HepG2 (cell line): ENCODE results near the gene MRPL30. TPM values are rescaled to one million over a fixed set of nuclear protein-coding genes. Genes with fewer than 3 reads are reported as not detected.

Experiments used
- ATRX ChIP-seq: sonication (generic); formaldehyde crosslinking; IDR thresholded peaks from 2 replicates; pipeline ENCODE4 v1.4.0; 2020; ENCODE audit warnings: missing genetic modification reagents, borderline replicate concordance
- BCL6 ChIP-seq: IDR thresholded peaks from 2 replicates; pipeline ENCODE4 v1.6.1; 2016; ENCODE audit warnings: missing genetic modification reagents, missing compliant biosample characterization
- EHMT2 ChIP-seq: fragments of 200-600 bp; sonication (generic); IDR thresholded peaks from 2 replicates; pipeline ENCODE4 v1.7.0; 2017; ENCODE audit warnings: antibody characterized with exemption, low read depth, low read length, borderline replicate concordance
- GABPA ChIP-seq, 2 experiments: IDR thresholded peaks; 2 replicates each; pipeline ENCODE4 v1.6.1; 2011 to 2016; ENCODE audit warnings: low read depth in 2 of 2, low read length in 1 of 2, missing biosample characterization in 1 of 2, missing genetic modification characterization in 1 of 2
- GABPB1 ChIP-seq: IDR thresholded peaks from 2 replicates; pipeline ENCODE4 v1.6.1; 2016; ENCODE audit warnings: mild to moderate bottlenecking, missing genetic modification reagents, moderate library complexity, missing compliant biosample characterization
- JUN ChIP-seq: sonication (generic); formaldehyde crosslinking; IDR thresholded peaks from 2 replicates; pipeline ENCODE4 v1.4.0; 2020; ENCODE audit warnings: mild to moderate bottlenecking, missing genetic modification reagents
- MATR3 ChIP-seq: sonication (generic); formaldehyde crosslinking; IDR thresholded peaks from 2 replicates; pipeline ENCODE4 v1.4.0; 2020; ENCODE audit warnings: missing genetic modification reagents
- MIXL1 ChIP-seq: IDR thresholded peaks from 2 replicates; pipeline ENCODE4 v1.6.1; 2016
- MZF1 ChIP-seq: sonication (generic); formaldehyde crosslinking; IDR thresholded peaks from 2 replicates; pipeline ENCODE4 v1.8.1; 2023; ENCODE audit warnings: mild to moderate bottlenecking, missing genetic modification reagents, borderline replicate concordance
- NFE2 ChIP-seq: sonication (generic); formaldehyde crosslinking; IDR thresholded peaks from 2 replicates; pipeline ENCODE4 v1.4.0; 2020; ENCODE audit warnings: missing genetic modification reagents
- NFIC ChIP-seq: IDR thresholded peaks from 2 replicates; pipeline ENCODE4 v1.6.1; 2012; ENCODE audit warnings: mild to moderate bottlenecking, low read length, inconsistent platforms
- NR2F6 ChIP-seq, 2 experiments: IDR thresholded peaks; 2 replicates each; pipeline ENCODE4 v1.6.1; 2016; ENCODE audit warnings: antibody characterized with exemption in 1 of 2, mild to moderate bottlenecking in 1 of 2
- ONECUT2 ChIP-seq: sonication (generic); formaldehyde crosslinking; IDR thresholded peaks from 2 replicates; pipeline ENCODE4 v1.4.0; 2020; ENCODE audit warnings: missing genetic modification reagents
- RARA ChIP-seq: IDR thresholded peaks from 2 replicates; pipeline ENCODE4 v1.6.1; 2016; ENCODE audit warnings: missing genetic modification reagents, missing compliant biosample characterization
- REXO4 ChIP-seq: sonication (generic); formaldehyde crosslinking; IDR thresholded peaks from 2 replicates; pipeline ENCODE4 v1.8.0; 2022; ENCODE audit warnings: missing genetic modification reagents, mild to moderate bottlenecking, borderline replicate concordance
- TEAD3 ChIP-seq: optimal IDR thresholded peaks from 2 replicates; pipeline ENCODE3; 2016; ENCODE audit warnings: borderline replicate concordance
- ZFAT ChIP-seq: sonication (generic); formaldehyde crosslinking; conservative IDR thresholded peaks from 2 replicates; pipeline ENCODE4 v1.8.1; 2023; ENCODE audit warnings: missing genetic modification reagents, inconsistent platforms
- ZNF331 ChIP-seq: sonication (generic); formaldehyde crosslinking; IDR thresholded peaks from 2 replicates; pipeline ENCODE4 v1.4.0; 2020; ENCODE audit warnings: missing genetic modification reagents
- ZNF589 ChIP-seq: sonication (generic); formaldehyde crosslinking; conservative IDR thresholded peaks from 2 replicates; pipeline ENCODE4 v1.8.0; 2022; ENCODE audit warnings: mild to moderate bottlenecking, moderate library complexity, missing genetic modification reagents
- ZNF607 ChIP-seq: sonication (generic); formaldehyde crosslinking; IDR thresholded peaks from 2 replicates; pipeline ENCODE4 v1.5.1; 2020; ENCODE audit warnings: missing genetic modification reagents, mild to moderate bottlenecking, borderline replicate concordance
- ZNF674 ChIP-seq: sonication (generic); formaldehyde crosslinking; IDR thresholded peaks from 2 replicates; pipeline ENCODE4 v1.5.0; 2020; ENCODE audit warnings: low read depth, mild to moderate bottlenecking, missing genetic modification reagents
- ZNF713 ChIP-seq: sonication (generic); formaldehyde crosslinking; IDR thresholded peaks from 2 replicates; pipeline ENCODE4 v1.4.0; 2020; ENCODE audit warnings: mild to moderate bottlenecking, missing genetic modification reagents
- polyA plus RNA-seq, 8 experiments: library from polyadenylated mRNA; depleted of rRNA in 3 of 8; stranded (reverse) in 7 of 8; unstranded in 1 of 8; fragments of >200 nt; fragmentation: Illumina TruSeq in 4 of 8; extraction: Trizol in 4 of 8; gene quantifications; 2 replicates each; pipeline versions ENCODE4 v1.2.1 to v1.2.3, GENCODE V29; 2011 to 2016; ENCODE audit warnings: low read depth in 4 of 8, missing spikeins in 1 of 8, mixed read lengths in 1 of 8; ENCODE audit not compliant: insufficient read depth in 1 of 8
- total RNA-seq, 5 experiments: library from RNA; depleted of rRNA; stranded (reverse); fragments of >200 nt; fragmentation: Illumina TruSeq; extraction: Trizol; gene quantifications; 2 replicates each; pipeline ENCODE4 v1.2.3, GENCODE V29; 2016; ENCODE audit warnings: low read depth in 1 of 5
- TF ChIP-seq, protein P1 (sequence below): sonication (generic); formaldehyde crosslinking; IDR thresholded peaks from 2 replicates; pipeline ENCODE4 v1.5.0; 2020; ENCODE audit warnings: mild to moderate bottlenecking, missing genetic modification reagents
- TF ChIP-seq, protein P2 (sequence below): sonication (generic); formaldehyde crosslinking; IDR thresholded peaks from 2 replicates; pipeline ENCODE4 v1.5.1; 2020; ENCODE audit warnings: missing genetic modification reagents, mild to moderate bottlenecking, borderline replicate concordance
- TF ChIP-seq, protein P3 (sequence below): sonication (generic); formaldehyde crosslinking; IDR thresholded peaks from 2 replicates; pipeline ENCODE4 v1.4.0; 2020; ENCODE audit warnings: missing genetic modification reagents
- TF ChIP-seq, protein P4 (sequence below): sonication (generic); formaldehyde crosslinking; IDR thresholded peaks from 2 replicates; pipeline ENCODE4; 2020; ENCODE audit warnings: missing genetic modification reagents, mild to moderate bottlenecking, borderline replicate concordance

Gene MRPL30
- total and polyA plus RNA-seq, 2 of the 13 experiments (the other 11 are each of a cell fraction or from before 2014, with no cell fraction given): 30.2 to 75.3 TPM

DNA sequence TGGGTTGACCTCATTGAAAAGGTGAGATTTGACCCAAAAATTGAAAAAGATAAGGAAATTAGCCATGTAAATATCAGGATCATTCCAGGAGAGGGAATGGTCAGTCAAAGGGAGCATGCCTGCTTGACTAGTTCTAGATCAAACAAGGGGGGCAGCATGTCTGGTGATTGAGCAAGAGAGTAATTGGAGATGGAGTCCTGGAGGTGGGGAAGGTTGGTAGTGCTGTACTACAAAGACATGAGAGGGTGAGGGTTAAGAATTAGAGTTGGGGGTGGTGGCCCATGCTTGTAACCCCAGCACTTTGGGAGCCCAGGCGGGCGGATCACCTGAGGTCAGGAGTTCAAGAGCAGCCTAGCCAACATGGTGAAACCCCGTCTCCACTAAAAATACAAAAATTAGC lies 2.0 kb downstream of the MRPL30 start (continued):
- TF ChIP-seq, protein P1, sequence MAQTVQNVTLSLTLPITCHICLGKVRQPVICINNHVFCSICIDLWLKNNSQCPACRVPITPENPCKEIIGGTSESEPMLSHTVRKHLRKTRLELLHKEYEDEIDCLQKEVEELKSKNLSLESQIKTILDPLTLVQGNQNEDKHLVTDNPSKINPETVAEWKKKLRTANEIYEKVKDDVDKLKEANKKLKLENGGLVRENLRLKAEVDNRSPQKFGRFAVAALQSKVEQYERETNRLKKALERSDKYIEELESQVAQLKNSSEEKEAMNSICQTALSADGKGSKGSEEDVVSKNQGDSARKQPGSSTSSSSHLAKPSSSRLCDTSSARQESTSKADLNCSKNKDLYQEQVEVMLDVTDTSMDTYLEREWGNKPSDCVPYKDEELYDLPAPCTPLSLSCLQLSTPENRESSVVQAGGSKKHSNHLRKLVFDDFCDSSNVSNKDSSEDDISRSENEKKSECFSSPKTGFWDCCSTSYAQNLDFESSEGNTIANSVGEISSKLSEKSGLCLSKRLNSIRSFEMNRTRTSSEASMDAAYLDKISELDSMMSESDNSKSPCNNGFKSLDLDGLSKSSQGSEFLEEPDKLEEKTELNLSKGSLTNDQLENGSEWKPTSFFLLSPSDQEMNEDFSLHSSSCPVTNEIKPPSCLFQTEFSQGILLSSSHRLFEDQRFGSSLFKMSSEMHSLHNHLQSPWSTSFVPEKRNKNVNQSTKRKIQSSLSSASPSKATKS: no peak
- no peak for TF ChIP-seq MATR3
- TF ChIP-seq ZNF713 (CRISPR knock-in tag): no peak
- TF ChIP-seq NFE2 (CRISPR knock-in tag): no peak
- TF ChIP-seq ZFAT (CRISPR knock-in tag): no peak
- no peak for TF ChIP-seq GABPA (IDR thresholded peaks at IDR 0.05; ENCODE audit: low read depth, low read length)
- TF ChIP-seq GABPA (CRISPR knock-in tag; IDR thresholded peaks at IDR 0.05; ENCODE audit: low read depth): peak; percentile 16; the same call in 1 of the 2 replicates
- TF ChIP-seq, protein P2, sequence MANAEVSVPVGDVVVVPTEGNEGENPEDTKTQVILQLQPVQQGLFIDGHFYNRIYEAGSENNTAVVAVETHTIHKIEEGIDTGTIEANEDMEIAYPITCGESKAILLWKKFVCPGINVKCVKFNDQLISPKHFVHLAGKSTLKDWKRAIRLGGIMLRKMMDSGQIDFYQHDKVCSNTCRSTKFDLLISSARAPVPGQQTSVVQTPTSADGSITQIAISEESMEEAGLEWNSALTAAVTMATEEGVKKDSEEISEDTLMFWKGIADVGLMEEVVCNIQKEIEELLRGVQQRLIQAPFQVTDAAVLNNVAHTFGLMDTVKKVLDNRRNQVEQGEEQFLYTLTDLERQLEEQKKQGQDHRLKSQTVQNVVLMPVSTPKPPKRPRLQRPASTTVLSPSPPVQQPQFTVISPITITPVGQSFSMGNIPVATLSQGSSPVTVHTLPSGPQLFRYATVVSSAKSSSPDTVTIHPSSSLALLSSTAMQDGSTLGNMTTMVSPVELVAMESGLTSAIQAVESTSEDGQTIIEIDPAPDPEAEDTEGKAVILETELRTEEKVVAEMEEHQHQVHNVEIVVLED (CRISPR knock-in tag): no peak
- TF ChIP-seq ZNF674 (CRISPR knock-in tag): no peak
- peak; percentile 56 for TF ChIP-seq ZNF331 (CRISPR knock-in tag)
- TF ChIP-seq, protein P3, sequence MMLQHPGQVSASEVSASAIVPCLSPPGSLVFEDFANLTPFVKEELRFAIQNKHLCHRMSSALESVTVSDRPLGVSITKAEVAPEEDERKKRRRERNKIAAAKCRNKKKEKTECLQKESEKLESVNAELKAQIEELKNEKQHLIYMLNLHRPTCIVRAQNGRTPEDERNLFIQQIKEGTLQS (CRISPR knock-in tag): no peak
- peak; percentile 19; the same call in 1 of the 2 replicates for TF ChIP-seq BCL6 (CRISPR knock-in tag)
- TF ChIP-seq RARA (CRISPR knock-in tag): 0 out of 2 replicates have a peak, but pooled peaks have one; percentile 8
- TF ChIP-seq REXO4 (CRISPR knock-in tag): no peak
- no peak for TF ChIP-seq MZF1 (CRISPR knock-in tag)
- 0 out of 2 replicates have a peak, but pooled peaks have one; percentile 9 for TF ChIP-seq ONECUT2 (CRISPR knock-in tag)
- TF ChIP-seq EHMT2: no peak
- peak; percentile 84; the same call in 1 of the 2 replicates for TF ChIP-seq MIXL1 (CRISPR knock-in tag)
- TF ChIP-seq NFIC: no peak
- no peak for TF ChIP-seq JUN
- TF ChIP-seq ZNF589: no peak
- TF ChIP-seq ATRX: no peak
- peak; percentile 19; the same call in 1 of the 2 replicates for TF ChIP-seq GABPB1 (CRISPR knock-in tag)
- no peak for TF ChIP-seq ZNF607 (CRISPR knock-in tag)
- TF ChIP-seq NR2F6 (IDR thresholded peaks at IDR 0.05): no peak; the same call in 1 of the 2 replicates
- TF ChIP-seq NR2F6 (CRISPR knock-in tag; IDR thresholded peaks at IDR 0.05): 0 out of 2 replicates have a peak, but pooled peaks have one; percentile 12
- peak; percentile 75 for TF ChIP-seq TEAD3 (CRISPR knock-in tag)
- TF ChIP-seq, protein P4, sequence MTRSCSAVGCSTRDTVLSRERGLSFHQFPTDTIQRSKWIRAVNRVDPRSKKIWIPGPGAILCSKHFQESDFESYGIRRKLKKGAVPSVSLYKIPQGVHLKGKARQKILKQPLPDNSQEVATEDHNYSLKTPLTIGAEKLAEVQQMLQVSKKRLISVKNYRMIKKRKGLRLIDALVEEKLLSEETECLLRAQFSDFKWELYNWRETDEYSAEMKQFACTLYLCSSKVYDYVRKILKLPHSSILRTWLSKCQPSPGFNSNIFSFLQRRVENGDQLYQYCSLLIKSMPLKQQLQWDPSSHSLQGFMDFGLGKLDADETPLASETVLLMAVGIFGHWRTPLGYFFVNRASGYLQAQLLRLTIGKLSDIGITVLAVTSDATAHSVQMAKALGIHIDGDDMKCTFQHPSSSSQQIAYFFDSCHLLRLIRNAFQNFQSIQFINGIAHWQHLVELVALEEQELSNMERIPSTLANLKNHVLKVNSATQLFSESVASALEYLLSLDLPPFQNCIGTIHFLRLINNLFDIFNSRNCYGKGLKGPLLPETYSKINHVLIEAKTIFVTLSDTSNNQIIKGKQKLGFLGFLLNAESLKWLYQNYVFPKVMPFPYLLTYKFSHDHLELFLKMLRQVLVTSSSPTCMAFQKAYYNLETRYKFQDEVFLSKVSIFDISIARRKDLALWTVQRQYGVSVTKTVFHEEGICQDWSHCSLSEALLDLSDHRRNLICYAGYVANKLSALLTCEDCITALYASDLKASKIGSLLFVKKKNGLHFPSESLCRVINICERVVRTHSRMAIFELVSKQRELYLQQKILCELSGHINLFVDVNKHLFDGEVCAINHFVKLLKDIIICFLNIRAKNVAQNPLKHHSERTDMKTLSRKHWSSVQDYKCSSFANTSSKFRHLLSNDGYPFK (CRISPR knock-in tag): no peak
